Measurements from ENCODE around the gene LRRC25. TPM values are rescaled to one million over a fixed set of nuclear protein-coding genes. Genes with fewer than 3 reads are reported as not detected.

The LRRC25 gene
- 1 to 10 TPM; 2.0 to 4.1 (median 2.4) TPM for total RNA-seq
- polyA plus RNA-seq = 1 to 10 TPM in 2 of 3 donors, under 1 TPM in 1; 0.65 to 5.2 (median 1.3) TPM
- long read RNA-seq, donor 1, partial matches to known transcripts = 1 of 2 reads
- long read RNA-seq, donor 1, other reads (novel, unspliced or antisense) = 0 of 2 reads
- long read RNA-seq, donor 2, partial matches to known transcripts = 0 of 1 reads
- long read RNA-seq, donor 2, other reads (novel, unspliced or antisense) = 0 of 1 reads

DNA sequence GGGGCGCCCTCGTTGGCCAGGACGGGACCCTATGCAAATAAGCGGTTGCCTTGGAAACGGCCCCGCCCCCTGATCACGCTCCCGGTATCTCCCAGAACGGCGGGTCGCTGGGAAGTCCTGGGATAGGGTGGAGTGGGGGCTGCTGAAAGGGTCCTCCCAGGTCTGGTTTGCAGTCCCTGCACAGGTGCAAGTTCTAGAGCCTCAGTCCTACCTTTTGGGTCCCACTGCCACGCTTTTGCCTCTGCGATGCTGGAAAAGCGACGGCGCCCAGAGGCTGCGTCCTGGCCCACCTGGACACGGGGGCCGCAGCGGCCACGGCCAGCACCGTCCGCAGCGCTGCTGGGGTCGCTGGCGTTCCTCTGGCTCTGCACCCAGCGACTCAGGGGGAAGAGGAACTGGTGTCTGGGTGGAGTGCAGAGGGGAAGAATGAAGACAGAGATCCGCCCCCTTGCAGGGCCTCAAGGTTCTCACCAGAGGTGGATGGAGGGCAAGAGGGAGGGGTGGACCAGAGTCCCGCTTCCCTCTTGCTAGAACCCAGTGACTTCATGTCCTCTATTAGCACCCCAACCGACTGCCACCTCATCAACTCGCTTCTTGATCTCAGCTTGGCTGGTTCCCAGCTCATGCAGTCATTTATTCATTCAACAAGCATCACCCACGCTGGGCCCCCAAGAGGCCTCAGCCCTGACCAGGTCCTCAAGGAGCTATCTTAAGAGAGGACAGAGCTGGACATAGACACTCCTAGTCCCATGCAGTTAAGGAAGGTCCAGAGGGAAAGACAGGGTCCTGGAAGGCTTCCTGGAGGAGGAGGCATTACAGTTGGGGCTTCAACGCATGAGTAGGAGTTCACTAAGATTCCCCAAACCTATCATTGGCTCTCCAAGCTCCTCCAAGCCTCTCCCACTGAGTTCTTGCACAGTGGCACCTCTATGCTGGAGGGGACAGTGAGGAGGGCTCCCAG is at the start of gene LRRC25:
Gene LRRC25 (minus strand): TSS at position 381 of the 961 bp plus-strand sequence. CDS start 659 bp downstream, outside the sequence.
- TF ChIP-seq, protein P1, sequence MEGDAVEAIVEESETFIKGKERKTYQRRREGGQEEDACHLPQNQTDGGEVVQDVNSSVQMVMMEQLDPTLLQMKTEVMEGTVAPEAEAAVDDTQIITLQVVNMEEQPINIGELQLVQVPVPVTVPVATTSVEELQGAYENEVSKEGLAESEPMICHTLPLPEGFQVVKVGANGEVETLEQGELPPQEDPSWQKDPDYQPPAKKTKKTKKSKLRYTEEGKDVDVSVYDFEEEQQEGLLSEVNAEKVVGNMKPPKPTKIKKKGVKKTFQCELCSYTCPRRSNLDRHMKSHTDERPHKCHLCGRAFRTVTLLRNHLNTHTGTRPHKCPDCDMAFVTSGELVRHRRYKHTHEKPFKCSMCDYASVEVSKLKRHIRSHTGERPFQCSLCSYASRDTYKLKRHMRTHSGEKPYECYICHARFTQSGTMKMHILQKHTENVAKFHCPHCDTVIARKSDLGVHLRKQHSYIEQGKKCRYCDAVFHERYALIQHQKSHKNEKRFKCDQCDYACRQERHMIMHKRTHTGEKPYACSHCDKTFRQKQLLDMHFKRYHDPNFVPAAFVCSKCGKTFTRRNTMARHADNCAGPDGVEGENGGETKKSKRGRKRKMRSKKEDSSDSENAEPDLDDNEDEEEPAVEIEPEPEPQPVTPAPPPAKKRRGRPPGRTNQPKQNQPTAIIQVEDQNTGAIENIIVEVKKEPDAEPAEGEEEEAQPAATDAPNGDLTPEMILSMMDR (IDR thresholded peaks at IDR 0.05) = no peak
- Histone ChIP-seq H3K36me3 (ENCODE audit: insufficient read depth in 1 of 2, low read depth in 1 of 2) (no peaks in the 10 kb centered on the region), H3K27ac (no peak within 1 kb of the TSS), H3K9me3 (no peaks in the 10 kb centered on the region), H3K4me1 (peaks cover 8% of the 10 kb centered on the region), H3K4me3 (peak within 1 kb of the TSS; percentile 45), H3K27me3 (ENCODE audit: insufficient read depth in 3 of 3, low read length in 2 of 3) (peaks cover 0 to 2% (median 0%) of the 10 kb centered on the region in 3 donors)
- ATAC-seq (peak in 3 of 4 donors; percentile 22 to 38 (median 35)), DNase-seq (peak in 1 of 2 donors; percentile 69)
- intact Hi-C loops (cut with DNase I) = no loop called here
- 48 to 59% (median 55%) methylated on average over 31 to 33 of the region's 33 CpGs for whole genome bisulfite sequencing, 3 donors

DNA sequence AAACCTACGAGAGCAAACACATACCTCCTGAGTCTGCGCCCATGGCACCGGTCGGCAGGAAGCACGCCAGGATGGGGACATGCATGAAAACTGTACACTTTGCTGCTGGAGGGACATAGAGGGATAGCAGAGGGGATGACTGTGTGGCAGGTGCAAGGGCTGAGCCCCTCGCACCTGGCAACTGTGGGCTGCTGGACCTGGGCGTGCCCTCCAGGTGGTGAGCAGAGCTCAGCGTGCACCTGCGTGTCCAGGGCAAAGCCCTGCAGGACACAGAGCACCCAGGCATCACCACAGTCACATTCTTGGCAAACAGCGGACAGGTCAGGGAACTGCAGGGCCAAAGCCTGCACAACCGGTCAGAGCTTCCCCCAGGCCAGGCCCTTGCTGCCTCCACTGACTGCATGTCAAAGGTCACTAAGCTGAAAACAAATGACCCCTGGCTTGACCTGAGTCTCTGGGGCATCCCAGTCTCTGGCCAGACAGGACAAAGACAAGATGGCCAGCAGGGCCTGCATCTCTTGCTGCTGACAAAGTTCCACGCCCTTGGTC is 49.5 kb upstream of the LRRC25 start:
- ATAC-seq (no peak), DNase-seq (no peak)
- no peaks in the 10 kb centered on the region for H3K9me3 ChIP-seq
- H3K27ac ChIP-seq = no peak overlapping the region
- H3K4me1 ChIP-seq = peaks cover 12% of the 10 kb centered on the region
- TF ChIP-seq, protein P1 (IDR thresholded peaks at IDR 0.05) = no peak
- peaks cover 11 to 92% of the 10 kb centered on the region in 2 donors for H3K36me3 ChIP-seq (ENCODE audit: insufficient read depth in 1 of 2, low read depth in 1 of 2)
- 86 to 88% (median 88%) methylated on average over 12 of the region's 12 CpGs for WGBS, 3 donors
- intact Hi-C loops (cut with DNase I) = no loop called here
- no peaks in the 10 kb centered on the region for H3K27me3 ChIP-seq (ENCODE audit: insufficient read depth in 3 of 3, low read length in 2 of 3)
- H3K4me3 ChIP-seq = no peak overlapping the region

DNA sequence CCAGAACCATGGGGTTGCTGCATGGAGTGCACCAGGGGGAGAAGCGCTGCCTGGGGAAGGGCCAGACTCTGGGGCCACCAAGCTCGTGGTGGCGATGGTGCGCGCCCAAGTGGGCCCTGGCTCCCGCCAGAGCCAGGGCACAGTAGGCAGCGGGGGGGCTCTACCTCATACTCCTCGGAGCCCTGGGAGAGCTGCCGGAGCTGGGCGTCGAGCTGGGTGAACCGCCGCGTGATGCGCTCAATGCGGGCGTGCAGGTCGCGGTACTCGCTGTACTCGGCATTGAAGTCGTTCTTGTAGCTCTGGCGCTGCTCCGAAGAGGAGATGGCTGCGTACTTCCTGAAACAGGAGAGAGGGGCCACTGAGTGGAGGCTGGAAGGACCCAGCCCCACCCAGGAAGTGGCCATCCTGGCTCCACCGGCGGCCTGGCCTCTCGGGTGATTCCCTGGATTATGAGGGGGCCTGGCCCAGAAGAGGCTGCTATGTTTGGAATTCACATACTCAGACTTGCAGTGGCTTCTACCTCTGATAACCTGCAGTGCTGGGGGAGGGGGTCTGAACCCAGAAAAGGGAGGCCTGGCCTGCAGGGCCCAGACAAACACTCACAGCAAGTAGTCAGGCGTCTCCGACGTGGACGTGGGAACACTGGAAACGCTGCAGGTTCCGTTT is 48.9 kb upstream of the LRRC25 start:
- peaks cover 8% of the 10 kb centered on the region for H3K4me1 ChIP-seq
- H3K4me3 ChIP-seq = no peak overlapping the region
- no peak overlapping the region for H3K27ac ChIP-seq
- H3K9me3 ChIP-seq = no peaks in the 10 kb centered on the region
- no peaks in the 10 kb centered on the region for H3K27me3 ChIP-seq (ENCODE audit: insufficient read depth in 3 of 3, low read length in 2 of 3)
- 83 to 86% (median 84%) methylated on average over 34 of the region's 34 CpGs for WGBS, 3 donors
- DNase-seq (no peak), ATAC-seq (no peak)
- peaks cover 11 to 85% of the 10 kb centered on the region in 2 donors for H3K36me3 ChIP-seq (ENCODE audit: insufficient read depth in 1 of 2, low read depth in 1 of 2)
- intact Hi-C loops (cut with DNase I) = no loop called here
- TF ChIP-seq, protein P1 (IDR thresholded peaks at IDR 0.05) = no peak

DNA sequence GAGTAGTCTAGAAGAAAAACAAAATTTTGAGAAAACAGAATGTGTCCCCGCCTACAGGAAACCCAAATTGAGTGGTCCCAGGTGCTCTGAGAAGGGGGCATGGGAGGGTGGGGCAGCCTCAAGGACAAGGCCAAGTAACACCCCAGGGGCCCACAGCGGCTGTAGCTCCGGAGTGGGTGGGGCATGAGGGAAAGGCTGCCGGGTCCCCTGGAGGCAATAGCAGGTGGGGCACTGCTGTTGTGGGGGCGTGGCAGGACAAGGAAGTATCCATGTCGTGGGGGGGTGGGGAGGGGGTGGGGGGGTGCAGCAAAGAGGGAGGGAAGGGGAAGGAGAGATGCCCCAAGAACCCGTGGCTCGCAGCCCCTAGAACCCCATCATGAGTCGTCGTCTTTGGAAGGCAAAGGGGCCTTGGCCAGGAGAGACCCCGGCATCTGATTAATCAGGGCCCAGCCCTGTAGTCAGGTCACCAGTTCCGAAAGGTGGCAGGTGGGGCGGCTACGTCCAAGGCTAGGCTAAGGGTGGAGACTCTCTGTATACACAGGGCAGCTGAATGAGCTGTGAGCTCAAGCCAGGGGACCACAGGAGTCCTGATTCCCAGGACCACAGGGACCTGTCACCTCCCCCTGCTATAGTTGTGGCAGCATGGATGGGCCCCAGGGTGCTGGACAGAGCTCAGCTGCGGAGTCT is 48.0 kb upstream of the LRRC25 start:
- no peak overlapping the region for H3K27ac ChIP-seq
- peaks cover 0 to 4% (median 0%) of the 10 kb centered on the region in 3 donors for H3K27me3 ChIP-seq (ENCODE audit: insufficient read depth in 3 of 3, low read length in 2 of 3)
- no peak for ATAC-seq
- 74 to 79% (median 77%) methylated on average over 14 to 15 of the region's 15 CpGs for WGBS, 3 donors
- intact Hi-C loops (cut with DNase I) = no loop called here
- H3K9me3 ChIP-seq = no peaks in the 10 kb centered on the region
- TF ChIP-seq, protein P1 (IDR thresholded peaks at IDR 0.05) = no peak
- H3K36me3 ChIP-seq (ENCODE audit: insufficient read depth in 1 of 2, low read depth in 1 of 2) = peaks cover 11 to 77% of the 10 kb centered on the region in 2 donors
- no peak overlapping the region for H3K4me3 ChIP-seq
- DNase-seq = no peak
- H3K4me1 ChIP-seq = peaks cover under 1% of the 10 kb centered on the region

All from psoas muscle (tissue), 8 donors.